ENCODE data around the gene RPL13A. TPM values are rescaled to one million over a fixed set of nuclear protein-coding genes. Genes with fewer than 3 reads are reported as not detected.

Gene RPL13A
- 1,790 and 1,858 TPM in 2 replicates for total RNA-seq

DNA sequence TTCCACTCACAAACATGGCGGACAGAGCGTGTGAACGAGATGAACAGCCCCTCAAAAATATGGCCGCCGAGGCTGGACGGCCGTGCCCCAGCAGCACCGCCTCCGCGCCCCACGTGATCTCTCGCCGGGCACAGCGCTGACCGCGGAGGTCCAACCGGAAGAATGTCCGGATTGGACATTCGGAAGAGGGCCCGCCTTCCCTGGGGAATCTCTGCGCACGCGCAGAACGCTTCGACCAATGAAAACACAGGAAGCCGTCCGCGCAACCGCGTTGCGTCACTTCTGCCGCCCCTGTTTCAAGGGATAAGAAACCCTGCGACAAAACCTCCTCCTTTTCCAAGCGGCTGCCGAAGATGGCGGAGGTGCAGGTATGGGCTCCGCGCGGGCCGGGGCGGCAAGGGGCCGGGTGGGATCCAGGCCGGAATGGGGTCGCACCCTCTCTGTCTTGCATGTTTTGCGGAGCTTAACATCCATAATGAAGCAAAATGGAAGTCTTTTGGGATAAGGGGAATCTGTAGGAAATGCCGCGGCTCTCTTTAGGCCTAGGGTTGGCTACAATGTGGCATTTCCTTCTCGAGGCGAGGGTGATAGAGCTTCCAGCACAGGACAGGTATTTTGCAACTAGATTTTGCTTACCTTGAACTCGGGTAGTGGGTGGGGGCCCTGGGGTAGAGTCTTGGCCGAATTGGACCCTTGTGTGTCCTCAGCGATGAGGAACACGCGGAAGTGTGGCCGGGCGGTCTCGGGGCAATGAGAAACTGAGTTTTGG lies at the start of gene RPL13A:
Gene RPL13A (plus strand): TSS at position 332 of the 769 bp plus-strand sequence. CDS start 22 bp downstream, at position 354.

GRCh38 chr19:49441210-49441959 lies 46.0 kb upstream of the RPL13A start, which contains the start of gene SLC17A7:
Gene SLC17A7, minus strand, starts transcription at chr19:49441527. Its CDS starts 148 bp downstream, at chr19:49441379.

GRCh38 chr19:49451430-49452181 lies 35.8 kb upstream of the RPL13A start, which contains the start of gene PIH1D1:
Gene PIH1D1, minus strand, starts transcription at chr19:49451814. Its CDS starts 240 bp downstream, at chr19:49451574.

GRCh38 chr19:49453013-49453756 lies 34.2 kb upstream of the RPL13A start, which contains the start of gene ALDH16A1:
Gene ALDH16A1, plus strand, starts transcription at chr19:49453225. Its CDS starts 107 bp downstream, at chr19:49453332.

GRCh38 chr19:49473868-49474541 lies 13.4 kb upstream of the RPL13A start, which contains the start of gene FLT3LG:
Gene FLT3LG, plus strand, starts transcription at chr19:49474215. Its CDS starts 425 bp downstream, at chr19:49474640.

Other genes starting within 250 kb of the RPL13A start
- gene SLC6A16, start 162.4 kb upstream of the RPL13A start, total RNA-seq, result 0.07 and 0.10 TPM in 2 replicates
- gene CD37, start 152.2 kb upstream of the RPL13A start, total RNA-seq, result not detected in 2 replicates
- 56.6 and 65.2 TPM in 2 replicates for gene TEAD2, start 125.2 kb upstream of the RPL13A start, total RNA-seq
- gene DKKL1, start 123.7 kb upstream of the RPL13A start, total RNA-seq, result not detected in 2 replicates
- not detected in 2 replicates for gene KASH5, start 99.4 kb upstream of the RPL13A start, total RNA-seq
- gene PTH2, start 64.2 kb upstream of the RPL13A start, total RNA-seq, result not detected in 2 replicates
- gene GFY, start 62.2 kb upstream of the RPL13A start, total RNA-seq, result not detected in 2 replicates
- under 0.01 and 0.05 TPM in 2 replicates for gene SLC17A7, start 46.1 kb upstream of the RPL13A start, total RNA-seq
- 82.1 and 96.8 TPM in 2 replicates for gene PIH1D1, start 35.8 kb upstream of the RPL13A start, total RNA-seq
- gene ALDH16A1, start 34.4 kb upstream of the RPL13A start, total RNA-seq, result 51.6 and 62.2 TPM in 2 replicates
- gene FLT3LG, start 13.4 kb upstream of the RPL13A start, total RNA-seq, result 6.1 and 7.9 TPM in 2 replicates
- gene RPS11, start 8.8 kb downstream of the RPL13A start, total RNA-seq, result 3,468 and 3,616 TPM in 2 replicates
- gene FCGRT, start 25.1 kb downstream of the RPL13A start, total RNA-seq, result 60.6 and 63.8 TPM in 2 replicates
- 26.5 and 34.0 TPM in 2 replicates for gene RCN3, start 40.4 kb downstream of the RPL13A start, total RNA-seq
- 104 and 111 TPM in 2 replicates for gene NOSIP, start 92.9 kb downstream of the RPL13A start, total RNA-seq
- gene PRRG2, start 93.7 kb downstream of the RPL13A start, total RNA-seq, result 1.1 and 3.3 TPM in 2 replicates
- gene PRR12, start 103.6 kb downstream of the RPL13A start, total RNA-seq, result 6.5 and 8.2 TPM in 2 replicates
- 79.1 and 97.7 TPM in 2 replicates for gene RRAS, start 152.5 kb downstream of the RPL13A start, total RNA-seq
- 33.2 and 36.7 TPM in 2 replicates for gene SCAF1, start 154.6 kb downstream of the RPL13A start, total RNA-seq
- gene IRF3, start 178.2 kb downstream of the RPL13A start, total RNA-seq, result 46.5 and 55.2 TPM in 2 replicates
- 33.2 TPM in 2 replicates for gene BCL2L12, start 178.3 kb downstream of the RPL13A start, total RNA-seq
- 329 and 369 TPM in 2 replicates for gene PRMT1, start 189.7 kb downstream of the RPL13A start, total RNA-seq
- 0.33 and 0.49 TPM in 2 replicates for gene ADM5, start 202.0 kb downstream of the RPL13A start, total RNA-seq
- 11.9 and 12.3 TPM in 2 replicates for gene CPT1C, start 203.5 kb downstream of the RPL13A start, total RNA-seq